ENCODE results near the gene GJA3.

- TF ChIP-seq TARDBP (IDR thresholded peaks at IDR 0.05) (no peak), BHLHE40 (IDR thresholded peaks at IDR 0.05; ENCODE audit: borderline replicate concordance) (no peak), LEF1 (IDR thresholded peaks at IDR 0.05; ENCODE audit: borderline replicate concordance) (no peak), NFRKB (IDR thresholded peaks at IDR 0.05) (no peak), FOXM1 (IDR thresholded peaks at IDR 0.05; ENCODE audit: borderline replicate concordance) (no peak), HDGF (IDR thresholded peaks at IDR 0.05; ENCODE audit: borderline replicate concordance) (no peak), FOXK2 (IDR thresholded peaks at IDR 0.05) (no peak), CTBP1 (IDR thresholded peaks at IDR 0.05; ENCODE audit: borderline replicate concordance) (no peak), ZNF384 (IDR thresholded peaks at IDR 0.05) (no peak), ELF4 (IDR thresholded peaks at IDR 0.05) (no peak)
Measured at GRCh38 chr13:20190076-20190475, 29.2 kb upstream of the GJA3 start.

Data from HEK293T (cell line).